Cardiac muscle cell (in vitro differentiated cells and primary cell): Measurements from ENCODE around the gene ACACB. TPM values are rescaled to one million over a fixed set of nuclear protein-coding genes. Genes with fewer than 3 reads are reported as not detected.

Experiments
- DNase-seq, 2 donors: peaks; one replicate each; pipeline versions ENCODE4 v3.0.0 to v3.0.0-alpha.2; 2010 to 2017; ENCODE audit warnings: low read depth in 1 of 2, low spot score in 1 of 2
- H3K27ac ChIP-seq: fragments of 200-600 bp; sonication (generic); 2 replicates; pipeline ENCODE4 v1.5.1; 2016
- H3K27me3 ChIP-seq: fragments of 200-600 bp; sonication (generic); 2 replicates; pipeline ENCODE4 v1.6.0; 2016; ENCODE audit warnings: control low read depth
- H3K36me3 ChIP-seq: fragments of 200-600 bp; sonication (generic); 2 replicates; pipeline ENCODE4 v1.5.1; 2016; ENCODE audit warnings: control low read depth
- H3K4me1 ChIP-seq: fragments of 200-600 bp; sonication (generic); 2 replicates; pipeline ENCODE4 v1.8.1; 2017; ENCODE audit warnings: low read depth, mild to moderate bottlenecking, mixed run types
- H3K4me3 ChIP-seq: fragments of 200-600 bp; sonication (generic); 2 replicates; pipeline ENCODE4 v1.5.1; 2016; ENCODE audit warnings: mild to moderate bottlenecking
- H3K9me3 ChIP-seq: fragments of 200-600 bp; sonication (generic); 2 replicates; pipeline ENCODE4 v1.5.1; 2017; ENCODE audit warnings: low read depth, mild to moderate bottlenecking, control low read depth
- CTCF ChIP-seq: IDR thresholded peaks from 2 replicates; pipeline ENCODE4 v1.5.1; 2012; ENCODE audit warnings: low read depth, mild to moderate bottlenecking, low read length
- polyA plus RNA-seq: library from polyadenylated mRNA; unstranded; fragments of >200 nt; fragmentation: Nextera tagmentation; extraction: Ambion mirVana; gene quantifications from 2 replicates; pipeline ENCODE4 v1.2.1, GENCODE V29; 2016
- total RNA-seq: library from RNA; depleted of rRNA; stranded (reverse); fragments of >200 nt; gene quantifications from 2 replicates; pipeline ENCODE4 v1.2.3, GENCODE V29; 2016

The ACACB gene
- total and polyA plus RNA-seq, 2 experiments from 2014 or later = 28.9 to 78.0 TPM

- peaks cover 4% of the 10 kb centered on the region for H3K4me1 ChIP-seq
- no peak for DNase-seq
- H3K4me3 ChIP-seq = no peak overlapping the region
- H3K27ac ChIP-seq = no peak overlapping the region
- no peaks in the 10 kb centered on the region for H3K36me3 ChIP-seq
- H3K9me3 ChIP-seq = no peaks in the 10 kb centered on the region
- no peak for TF ChIP-seq CTCF
- no peaks in the 10 kb centered on the region for H3K27me3 ChIP-seq
Measured at GRCh38 chr12:109278912-109279311, 162.5 kb downstream of the ACACB start.

DNA sequence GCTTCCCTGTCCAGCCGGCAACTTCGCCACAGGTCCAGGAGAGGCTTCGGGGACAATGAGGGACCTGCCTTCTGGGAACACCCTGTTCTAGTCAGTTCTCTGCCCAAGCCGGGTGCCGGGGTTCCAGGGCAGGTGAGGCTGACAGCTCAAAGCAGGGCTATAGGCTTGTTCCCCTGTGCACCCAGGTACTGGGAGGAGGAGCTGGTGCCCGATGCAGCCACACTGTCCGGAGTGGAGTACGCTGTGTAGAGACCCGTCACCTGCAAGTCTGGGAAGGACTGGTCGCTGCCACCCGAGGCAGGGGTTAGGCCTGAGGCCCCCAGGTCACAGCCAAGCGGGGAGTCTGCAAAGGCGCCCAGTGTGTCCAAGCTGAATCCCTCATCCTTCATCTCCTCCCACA, 163.1 kb downstream of the ACACB start:
- DNase-seq = no peak
- TF ChIP-seq CTCF = no peak
- Histone ChIP-seq H3K27ac (no peak overlapping the region), H3K36me3 (no peaks in the 10 kb centered on the region), H3K9me3 (no peaks in the 10 kb centered on the region), H3K27me3 (no peaks in the 10 kb centered on the region), H3K4me1 (peaks cover 4% of the 10 kb centered on the region), H3K4me3 (no peak overlapping the region)

- H3K9me3 ChIP-seq = no peaks in the 10 kb centered on the region
- H3K4me3 ChIP-seq = no peak overlapping the region
- H3K4me1 ChIP-seq = peaks cover 4% of the 10 kb centered on the region
- DNase-seq = no peak
- H3K27ac ChIP-seq = no peak overlapping the region
- H3K36me3 ChIP-seq = no peaks in the 10 kb centered on the region
- no peaks in the 10 kb centered on the region for H3K27me3 ChIP-seq
- TF ChIP-seq CTCF = no peak
Measured at GRCh38 chr12:109281452-109281851, 165.1 kb downstream of the ACACB start.

DNA sequence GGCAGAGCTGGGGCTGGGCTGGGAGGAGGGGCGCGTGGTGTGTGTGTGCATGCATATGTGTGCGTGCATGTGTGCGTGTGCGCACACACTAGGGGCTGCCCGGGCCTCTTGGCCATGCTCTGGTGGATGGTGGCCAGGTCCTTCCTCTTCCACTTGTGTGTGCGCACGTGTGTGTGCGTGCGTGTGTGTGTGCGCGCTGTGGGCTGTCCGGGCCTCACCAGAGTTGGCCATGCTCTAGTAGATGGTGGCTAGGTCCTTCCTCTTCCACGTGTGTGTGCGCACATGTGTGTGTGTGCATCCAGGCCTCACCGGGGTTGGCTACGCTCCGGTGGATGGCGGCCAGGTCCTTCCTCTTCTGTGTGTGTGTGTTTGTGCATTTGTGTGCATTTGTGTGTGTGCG, 168.0 kb downstream of the ACACB start:
- no peaks in the 10 kb centered on the region for H3K36me3 ChIP-seq
- H3K27ac ChIP-seq = no peak overlapping the region
- no peaks in the 10 kb centered on the region for H3K27me3 ChIP-seq
- TF ChIP-seq CTCF = no peak
- no peaks in the 10 kb centered on the region for H3K9me3 ChIP-seq
- H3K4me3 ChIP-seq = no peak overlapping the region
- H3K4me1 ChIP-seq = no peaks in the 10 kb centered on the region
- no peak for DNase-seq

GRCh38 chr12:109286252-109286651, 169.9 kb downstream of the ACACB start:
- no peaks in the 10 kb centered on the region for H3K4me1 ChIP-seq
- no peak for DNase-seq
- H3K9me3 ChIP-seq = no peaks in the 10 kb centered on the region
- TF ChIP-seq CTCF = no peak
- no peak overlapping the region for H3K4me3 ChIP-seq
- no peaks in the 10 kb centered on the region for H3K27me3 ChIP-seq
- H3K36me3 ChIP-seq = no peaks in the 10 kb centered on the region
- H3K27ac ChIP-seq = no peak overlapping the region

GRCh38 chr12:109286652-109287051, 170.3 kb downstream of the ACACB start:
- no peak overlapping the region for H3K4me3 ChIP-seq
- H3K27ac ChIP-seq = no peak overlapping the region
- H3K27me3 ChIP-seq = no peaks in the 10 kb centered on the region
- H3K36me3 ChIP-seq = no peaks in the 10 kb centered on the region
- no peak for TF ChIP-seq CTCF
- no peak for DNase-seq
- H3K4me1 ChIP-seq = peaks cover 1% of the 10 kb centered on the region
- H3K9me3 ChIP-seq = no peaks in the 10 kb centered on the region
